Activated CD8-positive, alpha-beta memory T cell treated with anti-CD3 and anti-CD28 coated beads, Interleukin-2, amount 50 U/mL, for 24 hours (primary cell): Measurements from ENCODE around the gene MYO1F.
"Not testable (repeated sequence)": the region's sequence is repeated elsewhere in the genome, so short reads cannot be mapped to it uniquely, and the experiment has no call there.

Experiments
- DNase-seq: peaks from one replicate; pipeline ENCODE4 v3.0.0-alpha.2; 2020; ENCODE audit errors: extremely low read depth

Gene MYO1F

DNA sequence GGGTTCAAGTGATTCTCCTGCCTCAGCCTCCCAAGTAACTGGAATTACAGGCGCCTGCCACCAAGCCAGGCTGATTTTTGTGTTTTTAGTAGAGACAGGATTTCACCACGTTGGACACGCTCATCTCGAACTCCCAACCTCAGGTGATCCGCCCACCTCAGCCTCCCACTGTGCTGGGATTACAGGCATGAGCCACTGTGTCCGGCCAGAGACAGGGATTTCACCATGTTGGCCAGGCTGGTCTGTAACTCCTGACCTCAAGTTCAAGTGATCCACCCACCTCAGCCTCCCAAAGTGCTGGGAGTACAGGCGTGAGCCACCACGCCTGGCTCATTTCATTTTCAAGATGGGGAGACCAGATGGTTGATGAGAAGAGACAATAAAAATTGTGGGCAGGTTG lies 12.4 kb downstream of the MYO1F start:
- DNase-seq: not testable (repeated sequence)

DNA sequence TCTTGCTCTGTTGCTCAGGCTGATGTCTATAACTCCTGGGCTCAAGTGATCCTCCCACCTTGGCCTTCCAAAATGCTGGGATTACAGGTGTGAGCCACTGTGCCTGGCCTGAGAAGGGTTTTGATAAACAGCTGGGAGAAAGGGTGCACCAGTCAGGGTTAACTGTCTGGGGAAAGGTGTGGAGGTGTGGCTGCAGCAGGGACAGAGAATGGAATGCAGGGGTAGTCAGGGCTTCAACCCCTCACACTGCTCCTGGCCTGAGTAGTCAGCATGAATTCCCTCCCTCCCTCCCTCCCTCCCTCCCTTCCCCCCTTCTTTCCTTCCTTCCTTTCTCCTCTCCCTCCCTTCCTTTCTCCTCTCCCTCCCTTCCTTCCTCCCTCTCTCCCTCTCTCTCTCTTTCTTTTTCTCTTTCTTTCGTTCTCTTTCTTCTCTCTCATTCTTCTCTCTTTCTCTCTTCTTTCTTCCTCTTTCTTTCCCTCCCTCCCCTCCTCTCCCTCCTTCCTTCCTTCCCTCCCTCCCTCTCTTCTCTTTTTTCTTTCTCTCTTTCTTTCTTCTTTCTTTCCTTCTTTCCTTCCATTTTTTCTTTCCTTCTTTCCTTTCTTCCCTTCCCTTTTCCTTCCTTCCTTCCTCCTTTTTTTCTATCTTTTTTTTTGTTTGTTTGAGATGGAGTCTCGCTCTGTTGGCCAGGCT lies 16.0 kb downstream of the MYO1F start:
- DNase-seq: no peak

DNA sequence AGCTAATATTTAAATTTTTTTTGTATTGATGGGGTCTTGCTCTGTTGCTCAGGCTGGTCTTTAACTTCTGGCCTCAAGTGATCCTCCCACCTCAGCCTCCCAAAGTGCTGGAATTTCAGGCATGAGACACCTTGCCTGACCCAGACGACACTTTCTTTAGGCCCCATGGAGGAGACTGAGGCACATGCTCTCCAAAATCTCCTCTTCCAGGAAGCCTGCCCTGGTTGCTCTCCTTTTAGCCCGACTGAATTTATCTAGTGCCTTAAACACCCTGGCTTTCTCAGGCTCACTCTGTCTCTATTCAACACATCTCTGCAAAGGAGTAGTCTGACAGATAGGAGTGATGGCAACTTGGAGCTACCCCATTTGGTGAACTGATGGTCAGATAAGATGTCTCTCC lies 18.9 kb downstream of the MYO1F start:
- DNase-seq: no peak

DNA sequence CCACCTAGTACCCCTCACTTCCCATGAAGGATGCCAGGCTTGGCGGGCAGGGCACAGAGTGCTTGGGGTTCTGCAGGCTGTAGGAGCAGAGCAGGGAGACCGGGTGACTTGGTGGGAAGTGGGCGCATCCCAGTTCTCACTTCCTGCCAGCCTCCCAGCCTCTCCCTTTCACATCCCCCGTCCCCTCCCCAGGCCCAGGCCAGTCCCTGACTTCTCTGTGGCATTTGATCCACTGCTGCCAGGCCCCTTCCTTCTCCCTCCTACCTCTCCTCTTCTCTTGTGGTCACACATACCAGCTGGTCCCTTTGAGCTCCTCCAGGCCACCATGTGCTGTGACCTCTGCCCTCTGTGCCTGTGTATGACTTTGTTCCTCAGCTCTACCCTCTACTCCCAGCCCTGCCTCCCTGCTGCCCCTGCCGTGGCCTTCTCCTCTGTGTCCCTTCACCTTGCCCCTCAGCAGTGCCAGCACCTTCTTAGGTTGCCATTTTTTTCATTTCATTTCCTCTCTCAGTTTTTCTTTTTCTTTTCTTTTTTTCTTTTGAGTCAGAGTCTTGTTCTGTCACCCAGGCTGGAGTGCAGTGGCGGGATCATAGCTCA lies 19.5 kb downstream of the MYO1F start:
- DNase-seq: no peak

DNA sequence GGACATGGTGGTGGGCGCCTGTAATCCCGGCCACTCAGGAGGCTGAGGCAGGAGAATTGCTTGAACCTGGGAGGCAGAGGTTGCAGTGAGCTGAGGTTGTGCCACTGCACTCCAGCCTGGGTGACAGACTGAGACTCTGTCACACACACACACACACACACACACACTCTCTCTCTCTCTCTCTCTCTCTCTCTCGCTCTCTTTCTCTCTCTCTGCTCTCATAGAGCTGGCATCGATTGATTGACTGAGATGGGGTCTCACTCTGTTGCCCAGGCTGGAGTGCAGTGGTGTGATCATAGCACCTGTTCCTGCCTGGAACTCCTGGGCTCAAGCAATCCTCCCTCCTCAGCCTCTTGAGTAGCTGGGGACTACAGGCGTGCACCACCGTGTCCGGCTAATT lies 23.5 kb downstream of the MYO1F start:
- not testable (repeated sequence) for DNase-seq

DNA sequence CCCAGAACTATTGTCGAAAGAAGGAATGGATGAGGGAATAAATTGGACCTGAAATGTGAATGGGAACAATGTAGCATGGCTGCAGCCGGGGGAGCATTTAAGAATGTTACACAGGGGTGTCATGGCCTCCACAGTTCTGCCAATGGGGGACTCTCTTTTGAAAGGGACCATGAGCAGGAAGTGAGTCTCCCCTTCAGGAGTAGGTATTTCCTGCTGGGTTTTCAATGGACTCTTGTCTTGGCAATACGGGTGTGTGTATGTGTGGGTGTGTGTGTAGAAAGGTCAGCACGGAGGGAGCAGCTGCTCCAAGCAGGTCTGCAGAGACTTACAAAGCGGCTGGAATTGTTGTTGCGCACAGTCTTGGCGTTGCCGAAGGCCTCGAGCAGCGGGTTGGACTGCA lies 24.4 kb downstream of the MYO1F start:
- no peak for DNase-seq

GRCh38 chr19:8550070-8550469 lies 27.2 kb downstream of the MYO1F start:
- no peak for DNase-seq

GRCh38 chr19:8545743-8546142 lies 31.5 kb downstream of the MYO1F start:
- no peak for DNase-seq

GRCh38 chr19:8544168-8544567 lies 33.1 kb downstream of the MYO1F start:
- DNase-seq: no peak

GRCh38 chr19:8539621-8540149 lies 37.6 kb downstream of the MYO1F start:
- DNase-seq: no peak

DNA sequence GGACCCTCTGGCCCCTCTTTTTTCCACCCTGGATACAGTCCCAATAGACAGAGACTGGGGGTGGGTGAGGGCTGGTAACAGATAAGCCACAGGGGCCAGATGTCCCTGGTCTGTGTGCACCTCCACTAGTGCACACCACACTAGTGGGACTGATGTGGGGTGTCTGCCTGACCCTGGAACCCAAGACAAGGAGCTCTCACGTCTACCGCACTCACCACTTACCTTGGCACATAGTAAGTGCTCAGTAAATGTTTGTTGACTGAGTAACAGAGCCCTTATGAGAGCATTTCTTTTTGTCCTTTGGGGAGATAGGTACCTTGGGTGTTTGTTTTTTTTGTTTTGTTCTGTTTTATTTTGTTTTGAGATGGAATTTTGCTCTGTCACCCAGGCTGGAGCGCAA lies 40.1 kb downstream of the MYO1F start:
- DNase-seq: no peak

- DNase-seq: no peak
Measured at GRCh38 chr19:8536282-8536681, 41.0 kb downstream of the MYO1F start.

DNA sequence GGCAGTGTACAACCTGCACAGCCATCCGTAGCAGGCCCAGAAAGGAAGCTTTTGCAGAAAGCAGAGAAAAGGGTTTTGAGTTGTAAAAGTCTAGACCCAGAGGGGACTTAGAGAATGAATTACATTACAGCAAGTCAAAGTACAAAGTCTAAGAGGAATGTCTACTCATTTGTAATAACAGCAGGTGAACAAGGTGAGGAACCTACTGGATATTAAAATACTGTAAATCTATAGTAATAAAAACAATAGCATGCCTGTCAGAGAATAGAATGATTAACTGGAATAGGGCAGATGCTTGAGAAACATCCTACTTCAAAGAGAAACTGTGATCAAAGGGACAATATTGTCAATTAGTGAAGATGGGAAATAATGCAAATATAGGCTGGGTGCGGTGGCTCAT lies 45.0 kb downstream of the MYO1F start:
- no peak for DNase-seq

DNA sequence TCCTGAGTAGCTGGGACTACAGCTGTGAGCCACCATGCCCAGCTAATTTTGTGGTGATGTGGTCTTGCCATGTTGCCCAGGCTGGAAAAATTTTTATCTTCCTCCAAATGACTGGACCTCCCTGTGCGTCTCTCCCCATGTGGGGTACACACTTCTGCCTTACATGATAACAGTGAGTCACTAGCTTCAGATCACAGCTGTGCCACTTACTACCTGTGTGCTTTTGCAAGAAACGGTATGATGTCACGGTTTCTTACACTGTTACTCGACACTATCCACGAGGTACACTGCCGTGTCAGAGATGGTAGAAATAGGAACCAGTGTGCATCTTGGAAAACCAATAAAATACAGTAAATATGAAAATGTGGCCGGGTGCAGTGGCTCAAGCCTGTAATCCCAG lies 45.8 kb downstream of the MYO1F start:
- no peak for DNase-seq

GRCh38 chr19:8530061-8530679 lies 47.1 kb downstream of the MYO1F start:
- no peak for DNase-seq

- no peak for DNase-seq
Measured at GRCh38 chr19:8529369-8530006, 47.8 kb downstream of the MYO1F start.

DNA sequence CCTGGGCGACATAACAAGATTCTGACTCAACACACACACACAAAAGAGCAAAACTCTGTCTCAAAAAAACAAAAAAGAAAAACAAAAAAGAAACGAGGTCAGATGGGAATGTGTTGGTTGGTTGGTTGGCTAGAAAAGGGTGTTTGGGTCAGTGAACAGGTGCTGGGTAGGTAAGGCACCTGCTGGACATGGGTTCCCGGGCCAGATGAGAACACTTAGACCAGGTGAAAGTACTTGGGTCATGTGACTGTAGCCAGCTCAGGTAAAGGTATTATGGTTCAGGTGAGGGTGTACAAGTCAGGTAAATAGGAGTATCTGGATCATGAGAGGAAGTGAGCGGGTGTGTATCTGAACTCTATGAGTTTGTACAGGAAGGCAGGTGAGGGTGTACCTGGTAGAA lies 48.7 kb downstream of the MYO1F start:
- no peak for DNase-seq

GRCh38 chr19:8526345-8527091 lies 50.7 kb downstream of the MYO1F start:
- DNase-seq: no peak

DNA sequence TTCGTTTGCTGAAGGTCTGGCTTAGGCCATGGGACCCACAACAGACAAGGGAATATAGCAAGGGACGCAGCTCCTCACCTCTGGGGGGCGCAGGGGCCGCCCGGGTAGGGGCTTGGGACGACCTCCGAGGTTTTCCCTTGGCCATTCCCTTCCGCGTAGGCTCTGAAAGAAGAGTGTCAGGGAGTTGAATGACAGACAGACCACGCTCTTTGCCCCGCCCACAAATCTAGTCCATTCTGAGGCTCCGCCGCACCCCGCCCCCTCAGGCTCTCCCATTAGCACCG lies 51.9 kb downstream of the MYO1F start:
- DNase-seq: no peak

DNA sequence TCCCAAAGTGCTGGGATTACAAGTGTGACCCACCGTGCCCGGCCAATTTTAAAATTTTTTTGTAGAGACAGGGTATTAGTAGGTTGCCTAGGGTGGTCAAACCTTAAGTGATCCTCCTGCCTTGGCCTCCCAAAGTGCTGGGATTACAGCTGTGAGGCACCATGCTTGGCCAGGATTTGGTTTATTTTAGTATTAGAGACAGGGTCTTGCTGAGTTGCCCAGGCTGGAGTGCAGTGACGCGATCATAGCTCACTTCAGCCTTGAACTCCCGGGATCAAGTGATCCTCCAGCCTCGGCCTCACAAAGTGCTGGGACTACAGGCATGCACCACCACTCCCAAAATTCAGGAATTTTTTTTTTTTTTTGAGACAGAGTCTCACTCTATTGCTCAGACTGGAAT lies 57.9 kb downstream of the MYO1F start:
- no peak for DNase-seq

DNA sequence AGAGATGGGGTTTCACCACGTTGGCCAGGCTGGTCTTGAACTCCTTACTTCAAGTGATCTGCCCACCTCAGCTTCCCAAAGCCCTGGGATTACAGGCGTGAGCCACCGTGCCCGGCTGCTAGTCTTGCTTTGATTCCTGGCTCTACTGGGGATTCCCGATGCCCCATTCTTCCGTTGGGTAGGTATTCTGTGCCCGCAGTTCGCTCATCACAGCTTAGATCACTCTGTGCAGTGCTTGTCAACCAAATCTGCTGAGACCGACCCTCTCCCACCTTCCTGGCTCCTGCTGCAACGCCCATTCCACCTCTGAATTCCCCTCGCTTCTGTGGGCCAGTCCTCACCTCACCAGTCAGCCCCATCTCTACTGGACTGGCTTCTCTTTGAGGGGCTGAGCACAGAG lies 58.7 kb downstream of the MYO1F start:
- no peak for DNase-seq
